GM13976 (cell line): ENCODE results near the gene HPCA.

Source experiments
- DNase-seq: peaks from one replicate; pipeline ENCODE4 v3.0.0; 2012; ENCODE audit warnings: low spot score
- CTCF ChIP-seq: IDR thresholded peaks from 2 replicates; pipeline ENCODE4 v1.5.1; 2012; ENCODE audit warnings: borderline replicate concordance, mild to moderate bottlenecking; ENCODE audit not compliant: insufficient read depth; ENCODE audit errors: extremely low read depth, missing control alignments, control extremely low read depth
- in situ Hi-C: fragments of 300-500 bp; cut with MboI; formaldehyde crosslinking; loops from one replicate; pipeline ENCODE4 v1.12.0; 2022; ENCODE audit warnings: low sequenced_read_pairs, mixed read lengths, inconsistent platforms; ENCODE audit not compliant: unreplicated experiment

Gene HPCA

GRCh38 chr1:32893198-32894018 lies 7.1 kb downstream of the HPCA start:
- DNase-seq: no peak
- in situ Hi-C loops: no loop called here
- TF ChIP-seq CTCF: no peak

GRCh38 chr1:32894019-32894600 lies 7.8 kb downstream of the HPCA start:
- no peak for TF ChIP-seq CTCF
- no peak for DNase-seq
- in situ Hi-C loops: no loop called here

- no peak for DNase-seq
- in situ Hi-C loops: no loop called here
- TF ChIP-seq CTCF: no peak
These were observed 8.4 kb downstream of the HPCA start for GRCh38 chr1:32894681-32895080.

GRCh38 chr1:32895325-32896215 lies 9.3 kb downstream of the HPCA start:
- in situ Hi-C loops: no loop called here
- no peak for DNase-seq
- TF ChIP-seq CTCF: no peak

- no peak for TF ChIP-seq CTCF
- in situ Hi-C loops: no loop called here
- no peak for DNase-seq
These were observed 10.2 kb downstream of the HPCA start for GRCh38 chr1:32896451-32896850.
